GM12891 (cell line): Measurements from ENCODE around the gene CEACAM19.

ENCODE experiments used
- DNase-seq: peaks from one replicate; pipeline ENCODE4 v3.0.0; 2011; ENCODE audit warnings: low spot score; ENCODE audit not compliant: insufficient read length
- FAIRE-seq: peaks from 2 replicates; lab custom pipeline; 2011; peaks lifted over from hg19 to GRCh38; lab: Jason Lieb, UNC
- PAX5 ChIP-seq: IDR thresholded peaks from 2 replicates; pipeline ENCODE4 v1.6.1; 2011; ENCODE audit warnings: low read length, moderate library complexity, mild to moderate bottlenecking; ENCODE audit not compliant: insufficient read depth, severe bottlenecking
- POLR2A ChIP-seq: IDR thresholded peaks from 2 replicates; pipeline ENCODE4 v1.6.1; 2011; ENCODE audit warnings: low read depth, low read length, control low read depth
- POLR2AphosphoS5 ChIP-seq: IDR thresholded peaks from 2 replicates; pipeline ENCODE4 v1.6.1; 2011; ENCODE audit warnings: low read depth, low read length, control low read depth
- POU2F2 ChIP-seq: IDR thresholded peaks from 2 replicates; pipeline ENCODE4 v1.6.1; 2011; ENCODE audit warnings: low read depth, mild to moderate bottlenecking, control low read depth, low read length, moderate library complexity
- SPI1 ChIP-seq: IDR thresholded peaks from 2 replicates; pipeline ENCODE4 v1.6.1; 2011; ENCODE audit warnings: low read depth, low read length, control low read depth
- TAF1 ChIP-seq: IDR thresholded peaks from 2 replicates; pipeline ENCODE4 v1.6.1; 2011; ENCODE audit warnings: low read depth, low read length, control low read depth

Gene CEACAM19

GRCh38 chr19:44635581-44636438 is 35.5 kb upstream of the CEACAM19 start:
- no peak for TF ChIP-seq SPI1
- TF ChIP-seq POLR2A, result no peak
- FAIRE-seq, result no peak
- no peak for DNase-seq

- FAIRE-seq, result no peak
- TF ChIP-seq POLR2A (no peak), SPI1 (no peak), TAF1 (no peak), PAX5 (no peak), POU2F2 (no peak), POLR2AphosphoS5 (no peak)
- DNase-seq, result no peak
Measured at GRCh38 chr19:44636439-44637389, 34.6 kb upstream of the CEACAM19 start.

- TF ChIP-seq SPI1 (no peak), POLR2A (no peak), POU2F2 (no peak), POLR2AphosphoS5 (no peak), PAX5 (no peak), TAF1 (no peak)
- DNase-seq (no peak), FAIRE-seq (no peak)
Measured at GRCh38 chr19:44637390-44637764, 33.9 kb upstream of the CEACAM19 start.

GRCh38 chr19:44640518-44640917 is 30.8 kb upstream of the CEACAM19 start:
- TF ChIP-seq PAX5, result no peak
- no peak for TF ChIP-seq POLR2A
- TF ChIP-seq POLR2AphosphoS5, result no peak
- no peak for TF ChIP-seq TAF1
- TF ChIP-seq SPI1, result no peak
- TF ChIP-seq POU2F2, result no peak
- no peak for DNase-seq
- FAIRE-seq, result no peak

GRCh38 chr19:44641501-44642265 is 29.6 kb upstream of the CEACAM19 start:
- FAIRE-seq (no peak), DNase-seq (no peak)
- no peak for TF ChIP-seq POLR2A
- TF ChIP-seq SPI1, result no peak
- TF ChIP-seq POU2F2, result no peak
- no peak for TF ChIP-seq TAF1
- no peak for TF ChIP-seq POLR2AphosphoS5
- no peak for TF ChIP-seq PAX5

GRCh38 chr19:44642377-44642776 is 28.9 kb upstream of the CEACAM19 start:
- TF ChIP-seq POLR2A (no peak), TAF1 (no peak), PAX5 (no peak), POLR2AphosphoS5 (no peak), POU2F2 (no peak), SPI1 (no peak)
- DNase-seq (no peak), FAIRE-seq (no peak)

GRCh38 chr19:44643605-44644401 is 27.5 kb upstream of the CEACAM19 start, which contains the start of gene PVR:
Gene PVR (plus strand): TSS chr19:44643910. CDS start chr19:44644097, 187 bp downstream.
- TF ChIP-seq PAX5 (no peak), POU2F2 (no peak), SPI1 (no peak), TAF1 (no peak), POLR2A (no peak), POLR2AphosphoS5 (no peak)
- FAIRE-seq, result no peak
- peak; percentile 42 for DNase-seq

GRCh38 chr19:44644402-44645016 is 26.8 kb upstream of the CEACAM19 start:
- TF ChIP-seq TAF1, result no peak
- no peak for TF ChIP-seq POLR2A
- no peak for TF ChIP-seq POLR2AphosphoS5
- no peak for TF ChIP-seq POU2F2
- TF ChIP-seq PAX5, result no peak
- TF ChIP-seq SPI1, result no peak
- DNase-seq (peak; percentile 35), FAIRE-seq (no peak)
